Measurements from ENCODE around the gene ATP8A2. TPM values are rescaled to one million over a fixed set of nuclear protein-coding genes. Genes with fewer than 3 reads are reported as not detected.

ATP8A2 gene
- total and polyA plus RNA-seq, 2 of the 8 experiments (the other 6 are each of a cell fraction or from before 2014, with no cell fraction given): 2.4 to 8.3 TPM

- no peaks in the 10 kb centered on the region for H3K9me3 ChIP-seq (ENCODE audit: insufficient read depth in 2 of 2, low read depth in 1 of 2, low read length in 1 of 2)
- H3K4me2 ChIP-seq (ENCODE audit: insufficient read depth in 1 of 2, low read depth in 2 of 2, low read length in 2 of 2): no peak overlapping the region
Observed at GRCh38 chr13:25457566-25457965, 85.8 kb downstream of the ATP8A2 start.

More at GRCh38 chr13:25457566-25457965, 85.8 kb downstream of the ATP8A2 start:
- H2BK120ac ChIP-seq (replicated peaks; ENCODE audit: low read depth, low read length): no peak overlapping the region
- no peaks in the 10 kb centered on the region for H3K4me1 ChIP-seq (replicated peaks in 1 of 4; ENCODE audit: control insufficient read depth in 3 of 4, insufficient read depth in 4 of 4, low read length in 3 of 4)
- H3K4me3 ChIP-seq (ENCODE audit: extremely low read depth in 1 of 4, insufficient read depth in 2 of 4, low read depth in 3 of 4, low read length in 4 of 4): no peak overlapping the region
- H3K23me2 ChIP-seq (ENCODE audit: low read depth, low read length): no peaks in the 10 kb centered on the region
- POLR2A ChIA-PET (ENCODE audit: partially characterized antibody): interaction anchor here (1.4 kb wide), 1 partner anchor 11 kb away, joined by 3 read pairs; no protein-coding TSS in a partner anchor
- H3K9ac ChIP-seq (replicated peaks in 1 of 4; ENCODE audit: extremely low read depth in 1 of 4, low read depth in 3 of 4, low read length in 3 of 4): no peak overlapping the region
- H4K5ac ChIP-seq (ENCODE audit: insufficient read length, low read depth, low read length): no peak overlapping the region
- no peak overlapping the region for H4K91ac ChIP-seq (replicated peaks; ENCODE audit: insufficient read length, low read length)
- no peaks in the 10 kb centered on the region for H3K79me2 ChIP-seq (ENCODE audit: control insufficient read depth in 1 of 2, insufficient read depth in 2 of 2, low read length in 2 of 2)
- no peak for DNase-seq (ENCODE audit: low read depth in 1 of 2, low spot score in 2 of 2)
- H3K14ac ChIP-seq (ENCODE audit: insufficient read length): no peak overlapping the region
- H4K20me1 ChIP-seq (replicated peaks in 1 of 2; ENCODE audit: control insufficient read depth in 1 of 2, insufficient read depth in 2 of 2, low read length in 2 of 2): no peaks in the 10 kb centered on the region
- no peak overlapping the region for H2BK15ac ChIP-seq (ENCODE audit: low read length)
- H2BK12ac ChIP-seq (ENCODE audit: low read depth, low read length): no peak overlapping the region
- H3K56ac ChIP-seq (replicated peaks; ENCODE audit: insufficient read length, low read depth, low read length): no peak overlapping the region
- H3K23ac ChIP-seq (ENCODE audit: insufficient read length): no peak overlapping the region
- FAIRE-seq: no peak
- no peaks in the 10 kb centered on the region for H3K79me1 ChIP-seq (ENCODE audit: low read depth, low read length)
- H3K27me3 ChIP-seq (replicated peaks in 1 of 4; ENCODE audit: control insufficient read depth in 3 of 4, extremely low read depth in 1 of 4, insufficient read depth in 3 of 4, low read length in 3 of 4): no peaks in the 10 kb centered on the region
- H2AK5ac ChIP-seq (ENCODE audit: low read depth, low read length): no peak overlapping the region
- H4K8ac ChIP-seq (ENCODE audit: extremely low read depth, insufficient read depth, low read length): no peak overlapping the region
- no peak overlapping the region for H3K27ac ChIP-seq (ENCODE audit: low read depth, low read length)
- CTCF ChIA-PET (ENCODE audit: partially characterized antibody): no interaction called here
- H2AFZ ChIP-seq (ENCODE audit: low read length): no peak overlapping the region
- H2BK5ac ChIP-seq (ENCODE audit: low read depth, low read length): no peak overlapping the region
- H3K18ac ChIP-seq (ENCODE audit: extremely low read depth, low read length): no peak overlapping the region
- H3K4ac ChIP-seq (replicated peaks; ENCODE audit: insufficient read length, low read depth, low read length): no peak overlapping the region
- no peaks in the 10 kb centered on the region for H3K36me3 ChIP-seq (ENCODE audit: control insufficient read depth in 2 of 4, insufficient read depth in 4 of 4, low read length in 3 of 4)
- no peak overlapping the region for H2BK20ac ChIP-seq (ENCODE audit: low read length)
- TF ChIP-seq SIRT6 (IDR thresholded peaks at IDR 0.05; ENCODE audit: low read length): no peak
- TF ChIP-seq POU5F1 (IDR thresholded peaks at IDR 0.05; ENCODE audit: low read depth, low read length): no peak
- no peak for TF ChIP-seq TBP (IDR thresholded peaks at IDR 0.05; ENCODE audit: low read depth, low read length)
- no peak for TF ChIP-seq CHD1 (IDR thresholded peaks at IDR 0.05; ENCODE audit: low read depth, low read length)
- no peak for TF ChIP-seq SIX5 (IDR thresholded peaks at IDR 0.05; ENCODE audit: low read depth, low read length)
- no peak for TF ChIP-seq SIN3A (conservative IDR thresholded peaks at IDR 0.05 in 1 of 2, IDR thresholded peaks at IDR 0.05 in 1 of 2; ENCODE audit: low read depth in 1 of 2, low read length in 2 of 2)
- no peak for TF ChIP-seq CTCF (IDR thresholded peaks at IDR 0.05; ENCODE audit: control extremely low read depth in 1 of 3, insufficient read depth in 1 of 3, low read depth in 1 of 3, low read length in 3 of 3)
- no peak for TF ChIP-seq BACH1 (IDR thresholded peaks at IDR 0.05; ENCODE audit: low read length)
- 73% methylated on average over 4 of the region's 4 CpGs; no CpG with 5 or more reads in 1 of the 2 experiments for WGBS, 2 experiments (ENCODE audit: extremely low coverage in 1 of 2, insufficient coverage in 1 of 2, insufficient read length in 1 of 2, insufficient replicate concordance in 2 of 2, low coverage in 1 of 2, low lambda C conversion rate in 2 of 2, missing lambda C conversion rate in 1 of 2)

All from H1 (cell line).